Esophagus muscularis mucosa (tissue), 4 donors: ENCODE measurements around the gene RAB14. TPM values are rescaled to one million over a fixed set of nuclear protein-coding genes. Genes with fewer than 3 reads are reported as not detected.

Experiments
- DNase-seq: peaks from one replicate; pipeline ENCODE4 v3.0.0-alpha.2; 2017; ENCODE audit errors: extremely low spot score
- H3K27ac ChIP-seq, 4 donors: fragments of 200-600 bp; sonication (generic); replicated peaks in 1 of 4; 1 replicate in 3 of 4; 2 replicates in 1 of 4; pipeline ENCODE4 v1.5.1; 2016 to 2019; ENCODE audit warnings: mild to moderate bottlenecking in 1 of 4
- H3K27me3 ChIP-seq, 4 donors: fragments of 200-600 bp; sonication (generic); one replicate each; pipeline versions ENCODE4 v1.5.1 to v1.6.0; 2016 to 2019
- H3K36me3 ChIP-seq, 4 donors: fragments of 200-600 bp; sonication (generic); one replicate each; pipeline ENCODE4 v1.5.1; 2016 to 2019
- H3K4me1 ChIP-seq, 4 donors: fragments of 200-600 bp; sonication (generic); one replicate each; pipeline ENCODE4 v1.5.1; 2016 to 2019
- H3K4me3 ChIP-seq, 4 donors: fragments of 200-600 bp; sonication (generic); 1 replicate in 2 of 4; 2 replicates in 2 of 4; pipeline ENCODE4 v1.5.1; 2016 to 2019; ENCODE audit warnings: mild to moderate bottlenecking in 4 of 4, moderate library complexity in 1 of 4
- H3K9me3 ChIP-seq, 4 donors: fragments of 200-600 bp; sonication (generic); 1 replicate in 3 of 4; 2 replicates in 1 of 4; pipeline ENCODE4 v1.5.1; 2016 to 2019
- EP300 ChIP-seq: sonication (generic); formaldehyde crosslinking; IDR thresholded peaks from one replicate; pipeline ENCODE4 v1.6.1; 2017; ENCODE audit warnings: antibody characterized with exemption
- POLR2A ChIP-seq: fragments of 450-650 bp; IDR thresholded peaks from one replicate; pipeline ENCODE4 v1.6.1; 2017; ENCODE audit warnings: antibody characterized with exemption, moderate library complexity, mild to moderate bottlenecking, low read depth
- POLR2AphosphoS5 ChIP-seq, 2 donors: sonication (generic); formaldehyde crosslinking; IDR thresholded peaks; one replicate each; pipeline ENCODE4 v1.6.1; 2017; ENCODE audit warnings: antibody characterized with exemption in 2 of 2
- WGBS: methylation state at CpG from one replicate; pipeline ENCODE4 v1.1.5; 2018; 5-methylcytosine and 5-hydroxymethylcytosine counted together
- intact Hi-C: fragments of 100-400 bp; cut with DNase I; formaldehyde crosslinking; loops from one replicate; pipeline ENCODE4 v1.15.1; 2023
- total RNA-seq, 4 donors: library from RNA; depleted of rRNA; stranded (reverse); fragments of >200 nt; gene quantifications; one replicate each; pipeline versions ENCODE4 v1.1.0 to v1.2.1, GENCODE V29; 2016
- TF ChIP-seq, protein P1 (sequence below), 3 experiments: fragments of 200-600 bp in 2 of 3; fragments of 450-650 bp in 1 of 3; sonication (generic) in 2 of 3; IDR thresholded peaks; one replicate each; pipeline ENCODE4 v1.5.1; 2017 to 2019; ENCODE audit warnings: antibody characterized with exemption in 3 of 3, mild to moderate bottlenecking in 2 of 3, moderate library complexity in 1 of 3

RAB14 gene
- total RNA-seq, 4 donors from 2014 or later, result 28.5 to 30.7 (median 29.5) TPM

- intact Hi-C loops, result no loop called here
- Histone ChIP-seq H3K9me3 (no peaks in the 10 kb centered on the region), H3K4me1 (no peaks in the 10 kb centered on the region), H3K27ac (no peak overlapping the region), H3K27me3 (no peaks in the 10 kb centered on the region), H3K36me3 (peaks cover 53 to 100% (median 95%) of the 10 kb centered on the region in 4 donors), H3K4me3 (no peak overlapping the region)
- no peak for TF ChIP-seq POLR2A
- TF ChIP-seq POLR2AphosphoS5 (IDR thresholded peaks at IDR 0.05), result no peak
- TF ChIP-seq, protein P1, sequence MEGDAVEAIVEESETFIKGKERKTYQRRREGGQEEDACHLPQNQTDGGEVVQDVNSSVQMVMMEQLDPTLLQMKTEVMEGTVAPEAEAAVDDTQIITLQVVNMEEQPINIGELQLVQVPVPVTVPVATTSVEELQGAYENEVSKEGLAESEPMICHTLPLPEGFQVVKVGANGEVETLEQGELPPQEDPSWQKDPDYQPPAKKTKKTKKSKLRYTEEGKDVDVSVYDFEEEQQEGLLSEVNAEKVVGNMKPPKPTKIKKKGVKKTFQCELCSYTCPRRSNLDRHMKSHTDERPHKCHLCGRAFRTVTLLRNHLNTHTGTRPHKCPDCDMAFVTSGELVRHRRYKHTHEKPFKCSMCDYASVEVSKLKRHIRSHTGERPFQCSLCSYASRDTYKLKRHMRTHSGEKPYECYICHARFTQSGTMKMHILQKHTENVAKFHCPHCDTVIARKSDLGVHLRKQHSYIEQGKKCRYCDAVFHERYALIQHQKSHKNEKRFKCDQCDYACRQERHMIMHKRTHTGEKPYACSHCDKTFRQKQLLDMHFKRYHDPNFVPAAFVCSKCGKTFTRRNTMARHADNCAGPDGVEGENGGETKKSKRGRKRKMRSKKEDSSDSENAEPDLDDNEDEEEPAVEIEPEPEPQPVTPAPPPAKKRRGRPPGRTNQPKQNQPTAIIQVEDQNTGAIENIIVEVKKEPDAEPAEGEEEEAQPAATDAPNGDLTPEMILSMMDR (IDR thresholded peaks at IDR 0.05), result no peak
- no peak for TF ChIP-seq EP300
- DNase-seq, result no peak
- WGBS, result 94% methylated on average over 2 of the region's 2 CpGs
These were observed 57.9 kb downstream of the RAB14 start for GRCh38 chr9:121143771-121144170.

- Histone ChIP-seq H3K36me3 (peaks cover 36 to 95% (median 81%) of the 10 kb centered on the region in 4 donors), H3K9me3 (no peaks in the 10 kb centered on the region), H3K4me3 (no peak overlapping the region), H3K27me3 (no peaks in the 10 kb centered on the region), H3K27ac (no peak overlapping the region), H3K4me1 (no peaks in the 10 kb centered on the region)
- 94% methylated on average over 1 of the region's 1 CpG for WGBS
- TF ChIP-seq EP300 (no peak), POLR2A (no peak), POLR2AphosphoS5 (IDR thresholded peaks at IDR 0.05) (no peak)
- TF ChIP-seq, protein P1 (IDR thresholded peaks at IDR 0.05), result no peak
- intact Hi-C loops, result no loop called here
- DNase-seq, result no peak
These were observed 60.0 kb downstream of the RAB14 start for GRCh38 chr9:121141706-121142105.

DNA sequence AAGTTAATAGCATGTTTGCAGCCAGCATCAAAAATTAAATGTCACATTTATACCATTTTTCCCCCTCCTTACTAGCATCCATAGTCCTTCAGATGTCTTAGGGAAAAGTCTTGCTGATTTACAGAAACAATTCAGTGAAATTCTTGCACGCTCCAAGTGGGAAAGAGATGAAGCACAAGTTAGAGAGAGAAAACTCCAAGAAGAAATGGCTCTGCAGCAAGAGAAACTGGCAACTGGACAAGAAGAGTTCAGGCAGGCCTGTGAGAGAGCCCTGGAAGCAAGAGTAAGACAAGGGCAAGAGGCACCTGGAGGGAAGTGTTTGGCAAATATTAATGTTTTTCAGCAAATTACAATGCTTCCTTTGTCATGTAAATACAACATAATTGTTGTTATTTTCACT is 60.4 kb downstream of the RAB14 start:
- Histone ChIP-seq H3K4me3 (no peak overlapping the region), H3K36me3 (peaks cover 36 to 95% (median 79%) of the 10 kb centered on the region in 4 donors), H3K4me1 (no peaks in the 10 kb centered on the region), H3K9me3 (no peaks in the 10 kb centered on the region), H3K27me3 (no peaks in the 10 kb centered on the region), H3K27ac (no peak overlapping the region)
- 76% methylated on average over 1 of the region's 1 CpG for WGBS
- no peak for TF ChIP-seq POLR2AphosphoS5 (IDR thresholded peaks at IDR 0.05)
- no peak for TF ChIP-seq POLR2A
- no peak for TF ChIP-seq EP300
- TF ChIP-seq, protein P1 (IDR thresholded peaks at IDR 0.05), result no peak
- DNase-seq, result no peak
- intact Hi-C loops, result no loop called here

DNA sequence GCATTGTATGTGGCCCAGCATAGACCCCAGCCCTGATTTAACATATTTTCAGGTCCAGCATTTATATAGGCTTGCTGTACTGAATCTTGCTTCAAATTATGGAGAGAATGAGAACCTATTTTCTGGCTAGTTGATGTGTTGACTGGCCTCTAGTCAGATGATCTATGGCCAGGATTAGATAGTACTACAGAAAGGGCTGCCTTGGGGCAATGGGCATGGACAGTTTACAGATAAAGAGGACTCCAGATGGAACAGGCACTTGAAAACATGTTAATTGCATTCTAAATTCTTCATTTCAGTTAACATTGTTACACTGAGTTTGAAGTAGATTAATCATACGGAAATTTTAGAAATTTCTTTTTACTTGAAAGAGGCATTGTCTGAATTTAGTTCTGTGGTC is 61.5 kb downstream of the RAB14 start:
- WGBS, result 95% methylated on average over 1 of the region's 1 CpG
- peaks cover 36 to 92% (median 73%) of the 10 kb centered on the region in 4 donors for H3K36me3 ChIP-seq
- no peaks in the 10 kb centered on the region for H3K27me3 ChIP-seq
- H3K4me1 ChIP-seq, result no peaks in the 10 kb centered on the region
- no peak for DNase-seq
- no peak overlapping the region for H3K4me3 ChIP-seq
- no peaks in the 10 kb centered on the region for H3K9me3 ChIP-seq
- TF ChIP-seq, protein P1 (IDR thresholded peaks at IDR 0.05), result no peak
- no peak overlapping the region for H3K27ac ChIP-seq
- intact Hi-C loops, result no loop called here

DNA sequence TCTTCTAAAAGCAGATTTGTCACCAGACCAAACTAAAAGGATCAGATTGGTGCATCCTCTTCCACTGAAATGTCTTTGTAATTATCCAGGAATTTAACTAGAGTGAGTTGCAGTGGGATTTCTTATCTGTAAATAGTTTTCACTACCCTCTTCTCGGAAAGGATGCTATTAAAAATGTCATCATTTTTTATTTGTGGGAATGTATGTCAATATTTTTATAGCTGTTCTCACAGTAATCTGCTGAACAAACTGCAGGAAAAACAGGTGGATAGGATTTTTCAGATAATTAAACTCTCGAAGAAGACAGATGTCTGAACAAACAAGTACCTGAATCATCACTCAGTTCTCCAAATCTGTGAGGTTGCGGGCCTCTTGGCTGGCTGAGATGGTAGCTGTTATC is 62.7 kb downstream of the RAB14 start:
- DNase-seq, result no peak
- no peaks in the 10 kb centered on the region for H3K9me3 ChIP-seq
- intact Hi-C loops, result no loop called here
- 89% methylated on average over 3 of the region's 3 CpGs for WGBS
- H3K4me1 ChIP-seq, result no peaks in the 10 kb centered on the region
- no peaks in the 10 kb centered on the region for H3K27me3 ChIP-seq
- H3K27ac ChIP-seq, result no peak overlapping the region
- H3K4me3 ChIP-seq, result no peak overlapping the region
- TF ChIP-seq POLR2A (no peak), POLR2AphosphoS5 (IDR thresholded peaks at IDR 0.05) (no peak), EP300 (no peak)
- TF ChIP-seq, protein P1 (IDR thresholded peaks at IDR 0.05), result no peak
- H3K36me3 ChIP-seq, result peaks cover 25 to 86% (median 61%) of the 10 kb centered on the region in 4 donors
